HepG2 (cell line): Measurements from ENCODE around the gene CDK11A. TPM values are rescaled to one million over a fixed set of nuclear protein-coding genes. Genes with fewer than 3 reads are reported as not detected.
A peak's percentile ranks its signal among the peaks of the same experiment; 100 is the strongest.

ENCODE experiments used
- RBFOX2 ChIP-seq: fragments of 200-400 bp; formaldehyde crosslinking; IDR thresholded peaks from 2 replicates; pipeline ENCODE4 v1.6.1; 2017; ENCODE audit warnings: low read depth, mild to moderate bottlenecking, low read length
- RNF219 ChIP-seq: sonication (generic); formaldehyde crosslinking; IDR thresholded peaks from 2 replicates; pipeline ENCODE4 v1.5.0; 2020; ENCODE audit warnings: mild to moderate bottlenecking, missing genetic modification reagents
- SRY ChIP-seq: sonication (generic); formaldehyde crosslinking; IDR thresholded peaks from 2 replicates; pipeline ENCODE4 v1.8.0; 2022; ENCODE audit warnings: mild to moderate bottlenecking, missing genetic modification reagents
- STAT5B ChIP-seq: sonication (generic); formaldehyde crosslinking; IDR thresholded peaks from 2 replicates; pipeline ENCODE4 v1.4.0; 2020; ENCODE audit warnings: missing genetic modification reagents
- ZBTB38 ChIP-seq: sonication (generic); formaldehyde crosslinking; IDR thresholded peaks from 2 replicates; pipeline ENCODE4 v1.5.1; 2020; ENCODE audit warnings: mild to moderate bottlenecking, missing genetic modification reagents
- ZFP90 ChIP-seq: sonication (generic); formaldehyde crosslinking; IDR thresholded peaks from 2 replicates; pipeline ENCODE4 v1.8.0; 2022; ENCODE audit warnings: missing genetic modification reagents, mild to moderate bottlenecking, inconsistent platforms, borderline replicate concordance
- ZNF296 ChIP-seq: sonication (generic); formaldehyde crosslinking; conservative IDR thresholded peaks from 2 replicates; pipeline ENCODE4 v1.5.0; 2020; ENCODE audit warnings: mild to moderate bottlenecking, missing genetic modification reagents
- ZNF318 ChIP-seq: sonication (generic); formaldehyde crosslinking; IDR thresholded peaks from 2 replicates; pipeline ENCODE4 v1.4.0; 2020; ENCODE audit warnings: mild to moderate bottlenecking, missing genetic modification reagents
- ZNF382 ChIP-seq: sonication (generic); formaldehyde crosslinking; IDR thresholded peaks from 2 replicates; pipeline ENCODE4 v1.5.0; 2020; ENCODE audit warnings: missing genetic modification reagents, mild to moderate bottlenecking, borderline replicate concordance
- ZNF503 ChIP-seq: sonication (generic); formaldehyde crosslinking; IDR thresholded peaks from 2 replicates; pipeline ENCODE4 v1.4.0; 2020; ENCODE audit warnings: missing genetic modification reagents
- ZNF546 ChIP-seq: sonication (generic); formaldehyde crosslinking; conservative IDR thresholded peaks from 2 replicates; pipeline ENCODE4 v1.8.1; 2023; ENCODE audit warnings: mild to moderate bottlenecking, missing genetic modification reagents
- ZNF670 ChIP-seq: sonication (generic); formaldehyde crosslinking; IDR thresholded peaks from 2 replicates; pipeline ENCODE4 v1.8.0; 2022; ENCODE audit warnings: mild to moderate bottlenecking, missing genetic modification reagents, borderline replicate concordance
- ZNF749 ChIP-seq: sonication (generic); formaldehyde crosslinking; IDR thresholded peaks from 2 replicates; pipeline ENCODE4 v1.8.0; 2022; ENCODE audit warnings: mild to moderate bottlenecking, missing genetic modification reagents, moderate library complexity, borderline replicate concordance
- ZSCAN25 ChIP-seq: sonication (generic); formaldehyde crosslinking; IDR thresholded peaks from 2 replicates; pipeline ENCODE4 v1.8.0; 2022; ENCODE audit warnings: mild to moderate bottlenecking, missing genetic modification reagents
- polyA plus RNA-seq, 8 experiments: library from polyadenylated mRNA; depleted of rRNA in 3 of 8; stranded (reverse) in 7 of 8; unstranded in 1 of 8; fragments of >200 nt; fragmentation: Illumina TruSeq in 4 of 8; extraction: Trizol in 4 of 8; gene quantifications; 2 replicates each; pipeline versions ENCODE4 v1.2.1 to v1.2.3, GENCODE V29; 2011 to 2016; ENCODE audit warnings: low read depth in 4 of 8, missing spikeins in 1 of 8, mixed read lengths in 1 of 8; ENCODE audit not compliant: insufficient read depth in 1 of 8
- total RNA-seq, 5 experiments: library from RNA; depleted of rRNA; stranded (reverse); fragments of >200 nt; fragmentation: Illumina TruSeq; extraction: Trizol; gene quantifications; 2 replicates each; pipeline ENCODE4 v1.2.3, GENCODE V29; 2016; ENCODE audit warnings: low read depth in 1 of 5

CDK11A gene
- total and polyA plus RNA-seq, 2 of the 13 experiments (the other 11 are each of a cell fraction or from before 2014, with no cell fraction given): 11.2 to 17.9 TPM

GRCh38 chr1:1677718-1678580 lies 46.2 kb downstream of the CDK11A start (continued):
- TF ChIP-seq RNF219 (CRISPR knock-in tag) (no peak), ZSCAN25 (CRISPR knock-in tag) (no peak), ZNF503 (CRISPR knock-in tag) (no peak), ZNF749 (CRISPR knock-in tag) (no peak), ZNF546 (CRISPR knock-in tag) (no peak), ZBTB38 (CRISPR knock-in tag) (0 out of 2 replicates have a peak, but pooled peaks have one; percentile 3), ZNF670 (0 out of 2 replicates have a peak, but pooled peaks have one; percentile 7), ZFP90 (CRISPR knock-in tag) (no peak), SRY (CRISPR knock-in tag) (no peak), ZNF382 (CRISPR knock-in tag) (no peak), ZNF296 (CRISPR knock-in tag) (0 out of 2 replicates have a peak, but pooled peaks have one; percentile 52), RBFOX2 (peak; percentile 20), ZNF318 (CRISPR knock-in tag) (no peak), STAT5B (CRISPR knock-in tag) (no peak)
